Measurements from ENCODE around the gene BMP4. TPM values are rescaled to one million over a fixed set of nuclear protein-coding genes. Genes with fewer than 3 reads are reported as not detected.

Gene BMP4
- total and polyA plus RNA-seq, 4 donors: 2.0 to 4.2 (median 2.4) TPM

- H3K4me1 ChIP-seq (ENCODE audit: control insufficient read depth in 4 of 4, insufficient read depth in 4 of 4, low read length in 3 of 4): no peaks in the 10 kb centered on the region
- no peak for DNase-seq (ENCODE audit: low spot score)
- H3K27me3 ChIP-seq (ENCODE audit: control insufficient read depth in 4 of 4, insufficient read depth in 4 of 4, low read length in 3 of 4): peaks cover 0 to 4% (median 0%) of the 10 kb centered on the region in 4 donors
- TF ChIP-seq, protein P1, sequence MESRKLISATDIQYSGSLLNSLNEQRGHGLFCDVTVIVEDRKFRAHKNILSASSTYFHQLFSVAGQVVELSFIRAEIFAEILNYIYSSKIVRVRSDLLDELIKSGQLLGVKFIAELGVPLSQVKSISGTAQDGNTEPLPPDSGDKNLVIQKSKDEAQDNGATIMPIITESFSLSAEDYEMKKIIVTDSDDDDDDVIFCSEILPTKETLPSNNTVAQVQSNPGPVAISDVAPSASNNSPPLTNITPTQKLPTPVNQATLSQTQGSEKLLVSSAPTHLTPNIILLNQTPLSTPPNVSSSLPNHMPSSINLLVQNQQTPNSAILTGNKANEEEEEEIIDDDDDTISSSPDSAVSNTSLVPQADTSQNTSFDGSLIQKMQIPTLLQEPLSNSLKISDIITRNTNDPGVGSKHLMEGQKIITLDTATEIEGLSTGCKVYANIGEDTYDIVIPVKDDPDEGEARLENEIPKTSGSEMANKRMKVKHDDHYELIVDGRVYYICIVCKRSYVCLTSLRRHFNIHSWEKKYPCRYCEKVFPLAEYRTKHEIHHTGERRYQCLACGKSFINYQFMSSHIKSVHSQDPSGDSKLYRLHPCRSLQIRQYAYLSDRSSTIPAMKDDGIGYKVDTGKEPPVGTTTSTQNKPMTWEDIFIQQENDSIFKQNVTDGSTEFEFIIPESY (IDR thresholded peaks at IDR 0.05): no peak
- no peak for TF ChIP-seq ATF3 (IDR thresholded peaks at IDR 0.05)
- no peak for TF ChIP-seq RXRA (IDR thresholded peaks at IDR 0.05)
- no peak for TF ChIP-seq FOXA2 (IDR thresholded peaks at IDR 0.05)
- no peak for TF ChIP-seq YY1 (IDR thresholded peaks at IDR 0.05)
- TF ChIP-seq EGR1 (IDR thresholded peaks at IDR 0.05; ENCODE audit: low read depth in 2 of 2): no peak
- TF ChIP-seq NR2F2 (IDR thresholded peaks at IDR 0.05): no peak
- TF ChIP-seq, protein P2, sequence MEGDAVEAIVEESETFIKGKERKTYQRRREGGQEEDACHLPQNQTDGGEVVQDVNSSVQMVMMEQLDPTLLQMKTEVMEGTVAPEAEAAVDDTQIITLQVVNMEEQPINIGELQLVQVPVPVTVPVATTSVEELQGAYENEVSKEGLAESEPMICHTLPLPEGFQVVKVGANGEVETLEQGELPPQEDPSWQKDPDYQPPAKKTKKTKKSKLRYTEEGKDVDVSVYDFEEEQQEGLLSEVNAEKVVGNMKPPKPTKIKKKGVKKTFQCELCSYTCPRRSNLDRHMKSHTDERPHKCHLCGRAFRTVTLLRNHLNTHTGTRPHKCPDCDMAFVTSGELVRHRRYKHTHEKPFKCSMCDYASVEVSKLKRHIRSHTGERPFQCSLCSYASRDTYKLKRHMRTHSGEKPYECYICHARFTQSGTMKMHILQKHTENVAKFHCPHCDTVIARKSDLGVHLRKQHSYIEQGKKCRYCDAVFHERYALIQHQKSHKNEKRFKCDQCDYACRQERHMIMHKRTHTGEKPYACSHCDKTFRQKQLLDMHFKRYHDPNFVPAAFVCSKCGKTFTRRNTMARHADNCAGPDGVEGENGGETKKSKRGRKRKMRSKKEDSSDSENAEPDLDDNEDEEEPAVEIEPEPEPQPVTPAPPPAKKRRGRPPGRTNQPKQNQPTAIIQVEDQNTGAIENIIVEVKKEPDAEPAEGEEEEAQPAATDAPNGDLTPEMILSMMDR (IDR thresholded peaks at IDR 0.05; ENCODE audit: low read depth, low read length, missing input control): no peak
- TF ChIP-seq RAD21 (IDR thresholded peaks at IDR 0.05): no peak
- TF ChIP-seq REST (IDR thresholded peaks at IDR 0.05): no peak
- TF ChIP-seq MAX (IDR thresholded peaks at IDR 0.05): no peak
- no peak for TF ChIP-seq JUND (IDR thresholded peaks at IDR 0.05)
- TF ChIP-seq HNF4A (conservative IDR thresholded peaks at IDR 0.05): no peak
- TF ChIP-seq SP1 (IDR thresholded peaks at IDR 0.05): no peak
- no peak for TF ChIP-seq HNF4G (IDR thresholded peaks at IDR 0.05)
- no peak for TF ChIP-seq GABPA (IDR thresholded peaks at IDR 0.05 in 1 of 2, conservative IDR thresholded peaks at IDR 0.05 in 1 of 2)
- TF ChIP-seq TAF1 (conservative IDR thresholded peaks at IDR 0.05): no peak
- no peak for TF ChIP-seq FOXA1 (IDR thresholded peaks at IDR 0.05)
- H3K9ac ChIP-seq (ENCODE audit: low read depth in 1 of 2, low read length in 2 of 2): no peak overlapping the region
- H3K9me3 ChIP-seq (ENCODE audit: control insufficient read depth in 4 of 4, low read length in 3 of 4): no peaks in the 10 kb centered on the region
- no peaks in the 10 kb centered on the region for H3K36me3 ChIP-seq (ENCODE audit: control insufficient read depth in 4 of 4, insufficient read depth in 3 of 4, low read depth in 1 of 4, low read length in 3 of 4)
- no peak overlapping the region for H3K4me3 ChIP-seq (ENCODE audit: low read depth in 1 of 3, low read length in 3 of 3)
- H3K27ac ChIP-seq (ENCODE audit: low read depth in 1 of 2, low read length in 2 of 2): no peak overlapping the region
Measured at GRCh38 chr14:54002653-54003052, 46.0 kb upstream of the BMP4 start.

Measured in liver (tissue), 9 donors.